GM03348 (cell line): ENCODE data around the gene CCDC158.

ENCODE experiments used
- DNase-seq: peaks from one replicate; pipeline ENCODE4 v3.0.0; 2012; ENCODE audit warnings: low spot score

Gene CCDC158

DNA sequence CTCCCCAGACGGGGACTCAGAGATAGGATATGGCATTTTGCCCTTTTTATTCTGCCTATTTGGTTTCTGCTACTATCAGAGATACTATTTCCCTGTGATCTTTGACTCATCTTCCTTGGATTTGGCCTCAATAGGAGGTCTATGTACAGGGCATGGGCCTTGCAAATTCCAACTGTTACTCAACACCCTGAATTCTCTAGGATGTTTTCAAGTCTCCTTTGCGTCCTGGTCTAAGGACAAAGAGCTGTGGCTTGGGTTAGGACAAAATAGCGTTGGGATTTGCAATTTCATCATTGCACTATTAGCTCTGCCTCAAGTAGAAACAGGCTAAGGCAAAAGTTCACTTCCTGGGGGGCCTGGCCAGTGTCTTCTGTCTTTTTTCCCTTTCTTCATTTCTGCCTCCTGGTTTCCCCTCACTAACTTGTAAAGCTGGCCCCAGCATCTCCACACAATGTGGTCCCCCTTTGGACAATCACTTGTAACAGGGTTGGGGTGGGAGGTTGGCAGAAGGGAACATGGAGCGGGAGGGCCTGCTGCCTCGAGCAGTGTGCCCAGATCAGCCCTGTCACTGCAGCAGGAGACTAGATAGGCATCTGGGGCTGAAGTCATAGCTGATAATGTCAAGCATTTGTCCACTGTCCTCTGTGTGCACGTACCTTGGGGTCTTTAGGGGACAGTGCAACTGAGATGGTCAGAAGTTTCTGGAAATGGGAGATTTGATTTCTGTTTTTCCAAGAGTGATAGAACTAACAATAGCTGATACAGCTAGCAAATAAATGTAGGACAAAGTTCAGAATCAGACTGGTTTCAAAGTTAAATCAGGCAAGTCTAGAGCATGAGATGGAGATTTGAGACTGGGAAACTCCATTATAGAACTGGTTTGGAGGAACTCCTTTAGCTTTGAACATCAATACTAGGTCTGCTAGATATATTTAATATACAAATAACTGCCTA is 140.2 kb downstream of the CCDC158 start:
- no peak for DNase-seq

DNA sequence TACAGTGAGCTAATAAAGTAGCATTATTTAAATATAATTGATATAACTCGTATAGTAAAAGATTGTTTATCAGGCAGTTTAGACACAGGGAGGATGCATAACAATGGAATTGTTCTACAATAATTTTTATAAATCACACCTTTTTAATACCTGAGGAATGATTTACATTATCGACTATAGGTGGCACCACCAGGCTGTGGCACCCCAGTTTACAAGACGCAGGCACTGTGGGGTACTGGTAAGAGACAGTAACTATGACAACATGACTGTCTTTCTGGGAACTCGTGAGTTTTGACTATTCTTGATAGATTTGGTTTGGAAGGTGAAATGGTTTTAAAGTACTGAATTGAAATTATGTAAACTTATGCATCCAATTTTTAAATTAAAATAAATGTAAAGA is 141.5 kb downstream of the CCDC158 start:
- no peak for DNase-seq

GRCh38 chr4:76278583-76278982 is 142.4 kb downstream of the CCDC158 start:
- no peak for DNase-seq

DNA sequence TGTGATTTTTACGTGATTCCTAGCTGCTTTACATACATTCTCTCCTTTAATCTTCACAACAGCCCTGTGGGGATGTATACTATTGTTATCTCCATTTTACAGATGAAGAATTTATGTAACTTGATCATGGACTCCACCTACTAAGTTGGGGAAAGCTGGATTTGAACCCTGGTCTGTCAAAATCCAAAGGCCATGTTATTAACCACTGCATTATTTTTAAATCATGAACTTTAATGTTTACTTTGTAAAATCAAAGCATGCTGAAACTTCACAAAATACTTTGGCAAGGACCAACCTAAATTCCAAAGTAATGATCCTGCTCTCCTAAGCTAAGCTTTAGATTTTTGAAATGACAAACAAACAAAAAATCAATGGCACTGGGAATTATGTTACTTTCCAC is 143.3 kb downstream of the CCDC158 start:
- DNase-seq: no peak

DNA sequence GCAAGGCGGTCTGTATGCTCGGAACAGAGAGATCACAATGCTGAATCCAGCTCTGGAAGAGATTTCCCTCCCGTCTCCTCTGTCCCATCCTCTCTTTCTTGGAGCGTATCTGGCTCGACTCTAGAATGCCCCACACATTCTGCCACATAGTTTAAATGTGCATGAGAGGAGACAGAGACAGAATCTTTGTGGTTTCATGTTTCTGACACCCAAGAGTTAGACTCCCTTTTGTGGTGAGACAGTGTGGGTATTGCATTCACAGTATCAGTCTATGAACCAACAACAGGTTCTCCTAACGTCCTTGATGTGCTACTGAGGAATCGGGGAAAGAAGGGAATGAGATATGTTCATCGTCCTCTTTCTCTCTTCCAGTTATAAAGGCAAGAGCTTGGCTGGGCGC is 144.1 kb downstream of the CCDC158 start:
- DNase-seq: no peak

GRCh38 chr4:76275486-76276124 is 145.3 kb downstream of the CCDC158 start:
- no peak for DNase-seq

- DNase-seq: no peak
These were observed 147.9 kb downstream of the CCDC158 start for GRCh38 chr4:76272999-76273398.

DNA sequence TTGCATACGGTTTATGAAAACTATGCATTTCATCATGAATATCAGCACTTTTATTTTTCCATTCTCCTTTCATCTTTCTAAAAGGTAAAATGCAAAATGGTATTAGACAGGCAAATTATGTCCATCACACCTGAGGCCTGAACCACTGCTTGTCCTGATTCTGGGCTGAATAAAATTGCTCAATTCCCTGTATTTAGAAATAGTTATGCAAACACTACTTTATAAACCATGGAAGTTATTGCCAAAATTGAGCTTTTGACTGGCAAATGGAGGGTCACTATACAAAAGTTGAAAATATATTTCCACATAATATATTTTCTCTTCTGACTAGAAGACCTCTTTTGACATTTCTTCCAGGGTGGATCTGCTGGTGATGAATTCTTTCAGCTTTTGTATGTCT is 148.4 kb downstream of the CCDC158 start:
- no peak for DNase-seq

- no peak for DNase-seq
These were observed 148.9 kb downstream of the CCDC158 start for GRCh38 chr4:76272073-76272472.

- DNase-seq: no peak
These were observed 149.7 kb downstream of the CCDC158 start for GRCh38 chr4:76271248-76271647.

DNA sequence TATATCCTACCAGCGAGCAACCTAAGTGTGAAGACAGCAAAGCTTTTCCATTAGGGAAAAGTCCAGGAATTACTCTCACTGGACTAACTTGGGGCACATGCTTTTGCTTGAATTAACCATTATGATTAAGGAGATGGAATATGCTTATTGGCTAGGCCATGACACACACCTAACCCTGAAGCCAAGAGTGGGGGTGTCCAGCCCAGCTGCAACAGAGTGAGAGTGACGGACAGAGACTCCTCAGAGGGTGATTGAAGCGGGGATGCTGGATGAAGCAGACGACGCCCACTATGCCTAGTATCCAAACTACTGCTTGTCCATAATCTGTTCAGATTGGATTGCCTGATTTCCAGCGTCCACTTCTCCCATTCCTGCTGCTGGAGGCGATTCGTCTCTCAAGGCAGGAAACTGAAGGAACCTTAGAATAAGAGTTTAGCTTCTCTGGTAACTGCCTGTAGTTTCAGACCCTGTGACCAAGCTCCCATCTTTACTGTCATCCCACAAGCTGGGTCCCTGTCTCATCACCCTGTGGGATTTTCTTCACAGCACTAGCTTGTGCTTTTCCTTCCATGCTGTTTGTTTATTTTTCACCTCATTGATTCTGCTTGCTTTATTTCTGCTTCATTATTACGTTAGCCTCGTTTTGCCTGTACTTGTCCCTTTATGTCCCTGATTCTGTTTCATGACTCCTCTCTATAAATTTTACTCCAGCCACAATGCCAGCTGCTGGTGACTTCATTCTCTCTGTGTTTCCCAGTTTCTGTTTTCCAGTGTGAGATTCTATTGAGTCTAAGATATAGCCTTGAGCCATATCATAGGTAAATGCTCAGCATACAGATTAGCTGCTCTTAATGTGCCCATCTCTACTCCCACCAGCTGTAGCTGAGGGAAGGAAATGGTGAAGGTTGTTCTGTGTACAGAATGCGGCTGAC is 150.4 kb downstream of the CCDC158 start:
- DNase-seq: no peak

DNA sequence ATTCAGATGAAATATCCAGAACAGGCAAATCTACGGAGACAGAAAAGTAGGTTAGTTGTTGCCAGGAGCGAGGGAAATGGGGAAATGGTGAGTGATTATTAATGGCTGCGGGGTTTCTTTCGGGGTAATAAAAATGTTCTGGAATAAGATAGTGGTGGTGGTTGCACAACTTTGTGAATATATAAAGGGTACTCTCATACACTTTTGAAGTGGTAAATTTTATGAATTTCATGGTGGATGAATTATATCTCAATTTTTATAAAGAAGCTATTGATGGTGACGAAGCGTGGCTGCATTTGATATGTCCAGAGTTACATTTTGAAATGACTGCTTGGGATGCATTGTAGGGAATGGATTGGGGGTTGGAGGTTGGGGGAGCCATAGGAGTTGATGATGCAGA is 153.1 kb downstream of the CCDC158 start:
- no peak for DNase-seq

DNA sequence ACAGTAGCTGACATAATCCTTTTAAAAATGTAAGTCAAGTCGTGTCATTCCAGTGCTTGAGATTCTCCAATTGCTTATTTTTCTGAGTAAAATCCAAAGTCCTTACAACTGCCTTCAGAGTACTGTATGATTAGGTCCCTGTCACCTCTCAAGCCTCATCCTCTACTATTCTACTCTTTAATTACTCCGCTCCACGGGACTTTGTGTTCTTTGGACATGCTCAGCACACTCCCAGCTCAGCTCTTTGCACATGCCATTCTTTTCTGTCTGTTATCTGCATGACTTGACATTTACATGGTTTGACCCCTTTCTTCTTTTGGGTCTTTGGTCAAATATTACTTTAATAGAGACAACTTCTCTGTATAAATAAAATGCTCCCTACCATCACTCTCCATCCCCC is 154.3 kb downstream of the CCDC158 start:
- DNase-seq: no peak

DNA sequence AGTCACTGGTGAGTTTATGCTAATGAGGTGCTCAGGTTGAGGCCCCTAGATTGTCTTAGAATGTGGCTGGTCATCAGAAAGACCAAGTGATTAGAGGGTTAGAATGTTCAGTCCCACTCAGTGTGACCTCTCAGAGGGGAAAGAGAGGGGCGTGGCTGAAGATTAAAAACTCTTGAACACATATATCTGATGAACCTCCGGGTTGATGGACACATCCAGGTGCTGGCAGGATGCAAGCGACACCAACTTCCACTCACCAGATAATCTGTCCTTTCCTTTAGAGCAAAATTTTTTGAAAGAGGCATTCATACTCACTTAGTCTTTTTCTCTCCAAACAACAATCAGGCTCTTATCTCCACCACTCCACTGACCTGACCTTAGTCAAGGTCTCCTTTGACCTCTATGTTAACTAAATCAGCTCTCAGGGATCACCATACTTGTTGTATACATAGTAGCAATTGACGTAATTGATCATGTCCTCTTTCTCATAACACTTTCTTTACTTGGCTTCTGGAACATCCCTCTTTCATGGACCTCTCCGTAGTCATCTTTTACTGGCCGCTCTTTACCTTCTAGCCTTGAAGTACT is 155.2 kb downstream of the CCDC158 start:
- DNase-seq: no peak
